ENCODE results near the gene HACD2.

HACD2 gene

GRCh38 chr3:123521179-123521969 lies 63.5 kb downstream of the HACD2 start:
- no peak overlapping the region for H3K4me3 ChIP-seq (ENCODE audit: low read depth, low read length)
- no peak for DNase-seq (ENCODE audit: low read depth)
- no peak for TF ChIP-seq CTCF (IDR thresholded peaks at IDR 0.05; ENCODE audit: low read depth, low read length, missing control alignments)

GRCh38 chr3:123520656-123521055 lies 64.2 kb downstream of the HACD2 start:
- no peak overlapping the region for H3K4me3 ChIP-seq (ENCODE audit: low read depth, low read length)
- TF ChIP-seq CTCF (IDR thresholded peaks at IDR 0.05; ENCODE audit: low read depth, low read length, missing control alignments), result no peak
- no peak for DNase-seq (ENCODE audit: low read depth)

GRCh38 chr3:123518892-123519485 lies 65.9 kb downstream of the HACD2 start:
- no peak for DNase-seq (ENCODE audit: low read depth)
- TF ChIP-seq CTCF (IDR thresholded peaks at IDR 0.05; ENCODE audit: low read depth, low read length, missing control alignments), result no peak
- no peak overlapping the region for H3K4me3 ChIP-seq (ENCODE audit: low read depth, low read length)

- H3K4me3 ChIP-seq (ENCODE audit: low read depth, low read length), result no peak overlapping the region
- no peak for DNase-seq (ENCODE audit: low read depth)
- no peak for TF ChIP-seq CTCF (IDR thresholded peaks at IDR 0.05; ENCODE audit: low read depth, low read length, missing control alignments)
These were observed 73.1 kb downstream of the HACD2 start for GRCh38 chr3:123511726-123512125.

- no peak for TF ChIP-seq CTCF (IDR thresholded peaks at IDR 0.05; ENCODE audit: low read depth, low read length, missing control alignments)
These were observed 73.8 kb downstream of the HACD2 start for GRCh38 chr3:123511084-123511483.

GRCh38 chr3:123508178-123508577 lies 76.7 kb downstream of the HACD2 start:
- H3K4me3 ChIP-seq (ENCODE audit: low read depth, low read length), result no peak overlapping the region
- TF ChIP-seq CTCF (IDR thresholded peaks at IDR 0.05; ENCODE audit: low read depth, low read length, missing control alignments), result no peak
- no peak for DNase-seq (ENCODE audit: low read depth)

More at GRCh38 chr3:123511084-123511483, 73.8 kb downstream of the HACD2 start:
- no peak overlapping the region for H3K4me3 ChIP-seq (ENCODE audit: low read depth, low read length)
- DNase-seq (ENCODE audit: low read depth), result no peak
